Measurements from ENCODE around the gene SCAANT1. TPM values are rescaled to one million over a fixed set of nuclear protein-coding genes. Genes with fewer than 3 reads are reported as not detected.

The SCAANT1 gene
- total RNA-seq, 1 experiment from 2014 or later = not detected

GRCh38 chr3:63863150-63864007 lies 48.8 kb downstream of the SCAANT1 start, which contains the start of the genes ATXN7 and THOC7:
TSS of gene ATXN7 (plus strand) at chr3:63863867. CDS start at chr3:63912599, 48,732 bp downstream.
TSS of gene THOC7 (minus strand) at chr3:63863805. CDS start at chr3:63863790, 15 bp downstream.
- peak within 1 kb of the TSS; percentile 55; the same call in 1 of the 2 replicates for H3K27ac ChIP-seq
- no peaks in the 10 kb centered on the region for H3K27me3 ChIP-seq (ENCODE audit: insufficient read depth, low read depth)
- CTCF ChIA-PET = no interaction called here
- peaks cover 13% of the 10 kb centered on the region for H3K4me1 ChIP-seq (replicated peaks; ENCODE audit: insufficient read depth)
- no peaks in the 10 kb centered on the region for H3K9me2 ChIP-seq (ENCODE audit: insufficient read depth)
- no peak for TF ChIP-seq EZH2 (IDR thresholded peaks at IDR 0.05; ENCODE audit: low read depth)
- TF ChIP-seq, protein P1, sequence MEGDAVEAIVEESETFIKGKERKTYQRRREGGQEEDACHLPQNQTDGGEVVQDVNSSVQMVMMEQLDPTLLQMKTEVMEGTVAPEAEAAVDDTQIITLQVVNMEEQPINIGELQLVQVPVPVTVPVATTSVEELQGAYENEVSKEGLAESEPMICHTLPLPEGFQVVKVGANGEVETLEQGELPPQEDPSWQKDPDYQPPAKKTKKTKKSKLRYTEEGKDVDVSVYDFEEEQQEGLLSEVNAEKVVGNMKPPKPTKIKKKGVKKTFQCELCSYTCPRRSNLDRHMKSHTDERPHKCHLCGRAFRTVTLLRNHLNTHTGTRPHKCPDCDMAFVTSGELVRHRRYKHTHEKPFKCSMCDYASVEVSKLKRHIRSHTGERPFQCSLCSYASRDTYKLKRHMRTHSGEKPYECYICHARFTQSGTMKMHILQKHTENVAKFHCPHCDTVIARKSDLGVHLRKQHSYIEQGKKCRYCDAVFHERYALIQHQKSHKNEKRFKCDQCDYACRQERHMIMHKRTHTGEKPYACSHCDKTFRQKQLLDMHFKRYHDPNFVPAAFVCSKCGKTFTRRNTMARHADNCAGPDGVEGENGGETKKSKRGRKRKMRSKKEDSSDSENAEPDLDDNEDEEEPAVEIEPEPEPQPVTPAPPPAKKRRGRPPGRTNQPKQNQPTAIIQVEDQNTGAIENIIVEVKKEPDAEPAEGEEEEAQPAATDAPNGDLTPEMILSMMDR (conservative IDR thresholded peaks at IDR 0.05) = no peak
- H3K79me2 ChIP-seq (ENCODE audit: low read depth) = peaks cover 82% of the 10 kb centered on the region
- H4K20me1 ChIP-seq (ENCODE audit: insufficient read depth) = no peaks in the 10 kb centered on the region
- peak in 1 of 2 experiments; percentile 60 for DNase-seq
- H3K36me3 ChIP-seq (ENCODE audit: low read depth) = no peaks in the 10 kb centered on the region
- H3K9me3 ChIP-seq (ENCODE audit: insufficient read depth, low read depth) = no peaks in the 10 kb centered on the region
- H3K4me2 ChIP-seq = peak within 1 kb of the TSS; percentile 89
- peak within 1 kb of the TSS; percentile 90 for H3K4me3 ChIP-seq
- H2AFZ ChIP-seq = peak within 1 kb of the TSS; percentile 86
- H3F3A ChIP-seq (ENCODE audit: insufficient read depth, low read depth) = no peaks in the 10 kb centered on the region
- BruUV-seq (replicated peaks) = no TSS peak
- intact Hi-C loops (cut with micrococcal nuclease; ENCODE audit: unreplicated experiment) = no loop called here
- POLR2A ChIA-PET (ENCODE audit: unreplicated experiment) = no interaction called here

GRCh38 chr3:63862804-63863149 lies 49.4 kb downstream of the SCAANT1 start:
- ChIA-PET POLR2A (ENCODE audit: unreplicated experiment) (no interaction called here), CTCF (no interaction called here)
- H3K79me2 ChIP-seq (ENCODE audit: low read depth) = peaks cover 83% of the 10 kb centered on the region
- H3K27me3 ChIP-seq (ENCODE audit: insufficient read depth, low read depth) = no peaks in the 10 kb centered on the region
- peak overlapping the region; percentile 86 for H3K4me2 ChIP-seq
- H3F3A ChIP-seq (ENCODE audit: insufficient read depth, low read depth) = no peaks in the 10 kb centered on the region
- BruUV-seq (replicated peaks) = no TSS peak
- H2AFZ ChIP-seq = peak overlapping the region; percentile 86
- no peak overlapping the region for H3K27ac ChIP-seq
- no peaks in the 10 kb centered on the region for H3K9me3 ChIP-seq (ENCODE audit: insufficient read depth, low read depth)
- peaks cover 13% of the 10 kb centered on the region for H3K4me1 ChIP-seq (replicated peaks; ENCODE audit: insufficient read depth)
- TF ChIP-seq EZH2 (IDR thresholded peaks at IDR 0.05; ENCODE audit: low read depth) = no peak
- TF ChIP-seq, protein P1 (conservative IDR thresholded peaks at IDR 0.05) = no peak
- intact Hi-C loops (cut with micrococcal nuclease; ENCODE audit: unreplicated experiment) = no loop called here
- DNase-seq = no peak
- no peaks in the 10 kb centered on the region for H4K20me1 ChIP-seq (ENCODE audit: insufficient read depth)
- H3K4me3 ChIP-seq = peak overlapping the region; percentile 90
- H3K9me2 ChIP-seq (ENCODE audit: insufficient read depth) = no peaks in the 10 kb centered on the region
- no peaks in the 10 kb centered on the region for H3K36me3 ChIP-seq (ENCODE audit: low read depth)

Other genes with a start within 250 kb of the SCAANT1 start
- gene C3orf49, start 93.1 kb downstream of the SCAANT1 start, total RNA-seq (2021) = not detected in 2 replicates
- 94.3 and 104 TPM in 2 replicates for gene THOC7, start 48.6 kb downstream of the SCAANT1 start, total RNA-seq (2021)
- 27.7 and 28.8 TPM in 2 replicates for gene ATXN7, start 48.5 kb downstream of the SCAANT1 start, total RNA-seq (2021)
- 52.0 and 68.8 TPM in 2 replicates for gene PSMD6, start 111.1 kb upstream of the SCAANT1 start, total RNA-seq (2021)